Measurements from ENCODE around the gene RUSF1.
"Not testable (repeated sequence)": the region's sequence is repeated elsewhere in the genome, so short reads cannot be mapped to it uniquely, and the experiment has no call there.

RUSF1 gene

GRCh38 chr16:31521368-31521767, 13.2 kb upstream of the RUSF1 start:
- intact Hi-C loops (cut with DNase I), result no loop called here
- no peak for DNase-seq

GRCh38 chr16:31519759-31520431, 11.7 kb upstream of the RUSF1 start:
- no peak for DNase-seq
- intact Hi-C loops (cut with DNase I), result no loop called here

- no peak for DNase-seq
- intact Hi-C loops (cut with DNase I), result no loop called here
These were observed 9.7 kb upstream of the RUSF1 start for GRCh38 chr16:31517800-31518402.

GRCh38 chr16:31513884-31514283, 5.7 kb upstream of the RUSF1 start:
- DNase-seq, result no peak
- intact Hi-C loops (cut with DNase I), result no loop called here

GRCh38 chr16:31513126-31513525, 4.9 kb upstream of the RUSF1 start:
- no peak for DNase-seq
- intact Hi-C loops (cut with DNase I), result no loop called here

- DNase-seq, result no peak
- intact Hi-C loops (cut with DNase I), result loop anchor here (5.0 kb wide), 1 partner anchor 51 kb away; the partner anchor contains the start of gene ARMC5
These were observed 560 bp upstream of the RUSF1 start for GRCh38 chr16:31508706-31509195.

- intact Hi-C loops (cut with DNase I), result loop anchor here (5.0 kb wide), 1 partner anchor 50 kb away; the partner anchor contains the start of gene ARMC5
- DNase-seq, result peak in 1 of 42 donors; percentile 55
These were observed 618 bp downstream of the RUSF1 start for GRCh38 chr16:31507617-31507928.

- intact Hi-C loops (cut with DNase I), result loop anchor here (5.0 kb wide), 1 partner anchor 48 kb away; the partner anchor contains the start of gene ARMC5
- no peak for DNase-seq
These were observed 2.7 kb downstream of the RUSF1 start for GRCh38 chr16:31505483-31505882.

GRCh38 chr16:31504159-31504558, 4.0 kb downstream of the RUSF1 start:
- no peak for DNase-seq
- intact Hi-C loops (cut with DNase I), result no loop called here

- DNase-seq; intact Hi-C loops (cut with DNase I): not testable (repeated sequence)
These were observed 4.6 kb downstream of the RUSF1 start for GRCh38 chr16:31503555-31503954.

- no peak for DNase-seq
- intact Hi-C loops (cut with DNase I), result no loop called here
These were observed 5.2 kb downstream of the RUSF1 start for GRCh38 chr16:31502981-31503380.

- intact Hi-C loops (cut with DNase I), result no loop called here
- DNase-seq, result no peak
These were observed 6.2 kb downstream of the RUSF1 start for GRCh38 chr16:31501966-31502348.

- no peak for DNase-seq
- intact Hi-C loops (cut with DNase I), result no loop called here
These were observed 6.8 kb downstream of the RUSF1 start for GRCh38 chr16:31501226-31501965.

- no peak for DNase-seq
- intact Hi-C loops (cut with DNase I), result no loop called here
These were observed 8.3 kb downstream of the RUSF1 start for GRCh38 chr16:31499928-31500327.

GRCh38 chr16:31498493-31498892, 9.7 kb downstream of the RUSF1 start:
- DNase-seq, result no peak
- intact Hi-C loops (cut with DNase I), result no loop called here

GRCh38 chr16:31496670-31497069, 11.5 kb downstream of the RUSF1 start:
- DNase-seq, result no peak
- intact Hi-C loops (cut with DNase I), result no loop called here

GRCh38 chr16:31493506-31494125, 14.6 kb downstream of the RUSF1 start:
- intact Hi-C loops (cut with DNase I), result no loop called here
- no peak for DNase-seq

- intact Hi-C loops (cut with DNase I), result no loop called here
- no peak for DNase-seq
These were observed 16.3 kb downstream of the RUSF1 start for GRCh38 chr16:31491778-31492418.

Data from head of caudate nucleus (tissue), 42 donors.